Muscle of leg (tissue), 11 donors: ENCODE measurements around the gene PIGBOS1. TPM values are rescaled to one million over a fixed set of nuclear protein-coding genes. Genes with fewer than 3 reads are reported as not detected.
A peak's percentile ranks its signal among the peaks of the same experiment; 100 is the strongest.
"Not testable (repeated sequence)": the region's sequence is repeated elsewhere in the genome, so short reads cannot be mapped to it uniquely, and the experiment has no call there.

Source experiments
- DNase-seq: peaks from one replicate; pipeline ENCODE4 v3.0.0; 2013
- H3K27ac ChIP-seq: one replicate; pipeline ENCODE4 v1.5.1; 2013; ENCODE audit warnings: mild to moderate bottlenecking, low read length, control low read depth
- H3K27me3 ChIP-seq: one replicate; pipeline ENCODE4 v1.6.1; 2013; ENCODE audit warnings: low read length; ENCODE audit not compliant: control insufficient read depth, insufficient read depth
- H3K36me3 ChIP-seq: one replicate; pipeline ENCODE4 v1.6.1; 2013; ENCODE audit warnings: low read length; ENCODE audit not compliant: control insufficient read depth, insufficient read depth
- H3K4me1 ChIP-seq: one replicate; pipeline ENCODE4 v1.6.1; 2013; ENCODE audit warnings: low read length; ENCODE audit not compliant: control insufficient read depth, insufficient read depth
- H3K4me3 ChIP-seq: one replicate; pipeline ENCODE4 v1.5.1; 2013; ENCODE audit warnings: low read length, control low read depth
- H3K9me3 ChIP-seq: replicated peaks from 2 replicates; pipeline ENCODE4 v1.6.1; 2013; ENCODE audit warnings: low read depth, low read length; ENCODE audit not compliant: control insufficient read depth
- WGBS: methylation state at CpG from one replicate; pipeline ENCODE4 v1.1.5; 2013; ENCODE audit warnings: missing lambda C conversion rate; ENCODE audit not compliant: insufficient coverage; 5-methylcytosine and 5-hydroxymethylcytosine counted together
- polyA plus RNA-seq, 8 donors: library from polyadenylated mRNA; unstranded; fragments of 120-200 nt; gene quantifications; one replicate each; pipeline versions ENCODE4 v1.2.1 to v1.2.3, GENCODE V29; 2013; ENCODE audit warnings: inconsistent platforms in 1 of 8, low replicate concordance in 1 of 8; ENCODE audit not compliant: insufficient read length in 8 of 8, insufficient read depth in 1 of 8
- total RNA-seq: library from RNA; stranded (reverse); fragments of 120-200 nt; gene quantifications from one replicate; pipeline ENCODE4 v1.2.4, GENCODE V29; 2013

The PIGBOS1 gene
- total and polyA plus RNA-seq, 9 donors: 11.3 to 16.3 (median 12.3) TPM

DNA sequence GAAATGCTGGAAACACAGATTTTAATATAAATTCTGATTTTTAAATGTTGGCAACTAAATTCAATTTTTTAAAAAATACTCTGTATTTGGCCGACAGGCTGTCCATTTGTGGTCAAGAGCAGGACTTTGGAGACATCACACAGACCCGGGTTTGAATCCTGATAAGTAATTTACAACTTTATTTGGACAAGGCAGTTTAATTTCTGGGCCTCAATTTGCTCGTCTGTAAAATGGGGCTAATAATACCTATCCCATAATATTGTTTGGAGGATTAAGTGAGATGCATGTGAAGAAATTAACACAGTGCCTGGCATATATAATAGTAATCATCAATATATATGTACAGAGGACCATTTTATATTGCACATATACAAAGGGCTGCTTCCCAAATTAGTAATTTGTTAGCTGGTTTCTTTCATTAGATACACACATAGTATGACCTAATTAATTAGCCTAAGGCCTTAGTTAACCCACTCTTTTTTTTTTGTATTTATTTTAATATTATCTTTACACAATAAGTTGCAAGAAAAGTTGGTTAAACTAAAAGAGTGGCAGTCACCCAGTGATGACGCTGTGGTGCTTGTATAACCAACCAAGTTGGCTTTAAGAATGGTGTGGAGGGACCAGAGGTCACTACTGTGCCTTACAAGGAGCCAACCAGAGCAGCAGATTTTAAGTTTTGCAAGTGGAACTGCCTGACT is 764 bp upstream of the PIGBOS1 start:
- peak; percentile 58 for DNase-seq
- peak overlapping the region; percentile 71 for H3K4me3 ChIP-seq
- peaks cover 8% of the 10 kb centered on the region for H3K4me1 ChIP-seq
- 67% methylated on average over 1 of the region's 4 CpGs for WGBS
- H3K36me3 ChIP-seq: no peaks in the 10 kb centered on the region
- peak overlapping the region; percentile 89 for H3K27ac ChIP-seq
- no peaks in the 10 kb centered on the region for H3K27me3 ChIP-seq
- no peaks in the 10 kb centered on the region for H3K9me3 ChIP-seq

DNA sequence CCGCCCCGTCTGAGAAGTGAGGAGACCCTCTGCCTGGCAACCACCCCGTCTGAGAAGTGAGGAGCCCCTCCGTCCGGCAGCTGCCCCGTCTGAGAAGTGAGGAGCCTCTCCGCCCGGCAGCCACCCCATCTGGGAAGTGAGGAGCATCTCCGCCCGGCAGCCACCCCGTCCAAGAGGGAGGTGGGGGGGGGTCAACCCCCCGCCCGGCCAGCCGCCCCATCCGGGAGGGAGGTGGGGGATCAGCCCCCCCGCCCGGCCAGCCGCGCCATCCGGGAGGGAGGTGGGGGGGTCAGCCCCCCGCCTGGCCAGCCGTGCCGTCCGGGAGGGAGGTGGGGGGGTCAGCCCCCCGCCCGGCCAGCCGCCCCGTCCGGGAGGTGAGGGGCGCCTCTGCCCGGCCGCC is 16.1 kb downstream of the PIGBOS1 start:
- H3K4me1 ChIP-seq, H3K9me3 ChIP-seq, H3K4me3 ChIP-seq, DNase-seq, H3K27ac ChIP-seq, H3K27me3 ChIP-seq: not testable (repeated sequence)
- WGBS: no CpG with 5 or more reads among the region's 32 CpGs
- peaks cover 13% of the 10 kb centered on the region for H3K36me3 ChIP-seq

DNA sequence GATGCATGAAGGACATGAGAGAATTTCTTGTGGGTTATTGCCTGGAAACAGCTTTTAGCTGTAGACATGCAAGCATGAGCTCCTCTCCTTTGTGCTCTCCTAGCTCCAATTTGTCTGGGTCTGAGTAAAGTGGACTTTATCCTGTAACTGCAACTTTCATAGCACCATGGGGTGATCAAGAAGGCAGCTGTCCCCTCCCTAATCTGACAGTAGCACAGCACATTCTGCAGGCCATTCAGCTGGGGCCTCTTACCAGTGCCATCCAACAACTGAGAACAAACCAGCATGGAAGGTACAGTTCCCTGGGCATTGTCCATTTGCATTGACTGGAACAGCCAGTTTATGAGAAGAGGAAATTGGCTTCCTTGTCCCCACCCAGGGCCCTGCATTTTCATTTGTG is 21.6 kb downstream of the PIGBOS1 start:
- DNase-seq: no peak
- no peaks in the 10 kb centered on the region for H3K36me3 ChIP-seq
- no peak overlapping the region for H3K4me3 ChIP-seq

DNA sequence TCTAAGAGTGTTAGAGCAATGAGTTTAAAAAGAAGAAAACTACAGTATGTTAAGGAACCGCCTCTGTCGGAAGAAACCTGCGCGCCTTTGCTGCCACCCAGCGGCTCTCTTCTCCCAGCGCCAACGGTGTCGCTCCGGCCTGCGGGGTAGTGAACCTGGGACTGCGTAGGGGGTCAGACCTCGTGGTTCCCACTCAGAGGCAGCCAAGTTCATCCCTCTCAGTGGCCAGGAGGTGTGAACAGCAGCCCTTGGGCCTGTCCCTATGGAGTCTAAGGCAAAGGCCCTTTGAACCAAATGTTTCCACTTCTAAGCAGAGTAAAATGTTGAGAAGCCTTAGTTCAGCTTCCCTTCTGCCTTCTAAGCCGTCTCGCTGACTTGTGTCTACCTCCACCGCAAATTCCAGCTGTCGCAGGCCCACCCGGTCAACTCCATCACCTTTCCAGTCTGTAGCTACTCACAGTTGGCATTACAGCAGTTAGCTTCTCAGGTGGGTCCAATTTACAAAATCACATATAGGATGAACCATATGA is 28.3 kb downstream of the PIGBOS1 start:
- H3K27me3 ChIP-seq: no peaks in the 10 kb centered on the region
- H3K36me3 ChIP-seq: no peaks in the 10 kb centered on the region
- peaks cover 10% of the 10 kb centered on the region for H3K4me1 ChIP-seq
- DNase-seq: peak; percentile 86
- H3K9me3 ChIP-seq: no peaks in the 10 kb centered on the region
- WGBS: 19% methylated on average over 17 of the region's 17 CpGs
- H3K4me3 ChIP-seq: peak overlapping the region; percentile 82
- H3K27ac ChIP-seq: peak overlapping the region; percentile 88

More for the DNA sequence above, 21.6 kb downstream of the PIGBOS1 start:
- H3K9me3 ChIP-seq: no peaks in the 10 kb centered on the region
- no peaks in the 10 kb centered on the region for H3K4me1 ChIP-seq
- no peak overlapping the region for H3K27ac ChIP-seq
- no peaks in the 10 kb centered on the region for H3K27me3 ChIP-seq

DNA sequence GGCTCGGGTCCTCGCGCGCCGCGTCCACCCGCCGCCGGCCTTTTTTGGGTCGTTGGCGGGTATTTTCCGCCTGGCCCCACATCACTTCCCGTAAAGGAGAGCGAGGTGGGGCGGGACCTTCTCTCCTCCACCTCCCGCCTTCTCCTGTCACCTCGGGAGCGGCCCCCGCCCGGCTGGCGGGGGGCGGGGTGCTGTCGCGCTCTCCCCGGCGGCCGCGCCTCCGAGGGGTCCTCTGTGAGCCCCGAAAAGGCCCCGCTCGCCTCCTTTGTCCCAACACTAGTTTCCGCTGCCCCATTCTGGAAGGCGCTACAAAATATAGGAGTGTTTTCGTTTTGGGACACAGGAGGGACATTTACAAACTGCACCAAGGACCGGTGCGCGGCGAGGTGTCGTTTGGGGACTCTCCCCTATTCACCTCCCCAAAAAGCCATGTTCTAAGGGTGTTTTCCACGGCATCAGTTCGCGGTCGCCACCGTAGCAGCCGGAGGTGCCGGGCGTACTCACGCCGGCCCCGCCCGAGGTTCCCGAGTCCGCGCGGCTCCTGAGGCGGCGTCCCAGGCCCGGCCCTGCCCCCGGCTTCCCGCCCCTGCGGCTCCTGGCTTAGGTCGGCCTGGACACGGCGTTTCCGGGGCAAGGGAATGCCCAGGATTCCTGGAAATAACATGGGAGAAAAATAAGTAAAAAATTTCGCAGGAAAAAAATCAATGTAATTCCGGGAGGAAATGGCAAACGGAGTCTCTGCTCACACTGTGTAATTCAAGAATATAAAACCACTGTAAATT is 29.0 kb downstream of the PIGBOS1 start, which contains the start of gene RAB27A:
Gene RAB27A, minus strand, starts transcription at position 68 of the 782 bp plus-strand sequence. CDS start 54,879 bp downstream, outside the sequence.
- Histone ChIP-seq H3K36me3 (no peaks in the 10 kb centered on the region), H3K27ac (peak within 1 kb of the TSS; percentile 88), H3K9me3 (no peaks in the 10 kb centered on the region), H3K4me3 (peak within 1 kb of the TSS; percentile 82), H3K27me3 (no peaks in the 10 kb centered on the region), H3K4me1 (peaks cover 10% of the 10 kb centered on the region)
- peak; percentile 79 for DNase-seq
- 0% methylated on average over 41 of the region's 69 CpGs for WGBS

DNA sequence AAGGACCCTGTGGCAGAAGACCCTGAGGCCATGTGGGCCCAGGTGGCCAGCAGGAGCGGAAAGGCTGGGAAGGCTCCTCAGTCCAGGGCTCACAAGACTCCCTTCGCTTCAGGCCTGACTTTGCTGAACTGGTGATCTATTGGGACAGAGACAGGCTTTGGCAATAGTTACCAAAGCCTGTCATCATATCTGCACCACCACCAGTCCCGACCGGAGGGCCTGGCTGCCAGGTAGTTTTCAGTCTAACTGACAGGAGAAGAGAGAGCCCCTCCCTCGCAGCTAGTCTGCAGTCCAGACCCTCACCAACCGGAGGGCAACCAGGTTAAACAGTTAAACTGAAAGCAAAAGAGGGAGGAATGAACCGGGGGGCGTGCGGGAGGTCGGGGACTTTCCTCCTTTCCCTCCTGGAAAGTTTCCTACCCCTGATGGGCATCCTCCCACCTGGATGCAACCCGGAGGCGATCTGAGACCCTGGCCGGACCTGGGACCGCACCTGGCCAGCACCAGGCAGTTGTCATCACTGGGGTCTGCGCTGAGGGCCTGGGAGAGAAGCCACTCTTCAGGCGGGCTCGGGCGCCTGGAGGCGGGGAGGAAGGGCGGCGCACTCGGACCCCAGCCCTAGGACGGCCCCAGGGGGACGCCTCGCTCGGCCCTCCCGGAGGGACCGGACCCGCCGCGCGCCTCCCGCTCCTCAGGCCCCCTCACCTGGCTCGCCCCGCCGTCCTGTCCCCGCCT is 29.7 kb downstream of the PIGBOS1 start:
- Histone ChIP-seq H3K27ac (peak overlapping the region; percentile 78), H3K27me3 (no peaks in the 10 kb centered on the region)

DNA sequence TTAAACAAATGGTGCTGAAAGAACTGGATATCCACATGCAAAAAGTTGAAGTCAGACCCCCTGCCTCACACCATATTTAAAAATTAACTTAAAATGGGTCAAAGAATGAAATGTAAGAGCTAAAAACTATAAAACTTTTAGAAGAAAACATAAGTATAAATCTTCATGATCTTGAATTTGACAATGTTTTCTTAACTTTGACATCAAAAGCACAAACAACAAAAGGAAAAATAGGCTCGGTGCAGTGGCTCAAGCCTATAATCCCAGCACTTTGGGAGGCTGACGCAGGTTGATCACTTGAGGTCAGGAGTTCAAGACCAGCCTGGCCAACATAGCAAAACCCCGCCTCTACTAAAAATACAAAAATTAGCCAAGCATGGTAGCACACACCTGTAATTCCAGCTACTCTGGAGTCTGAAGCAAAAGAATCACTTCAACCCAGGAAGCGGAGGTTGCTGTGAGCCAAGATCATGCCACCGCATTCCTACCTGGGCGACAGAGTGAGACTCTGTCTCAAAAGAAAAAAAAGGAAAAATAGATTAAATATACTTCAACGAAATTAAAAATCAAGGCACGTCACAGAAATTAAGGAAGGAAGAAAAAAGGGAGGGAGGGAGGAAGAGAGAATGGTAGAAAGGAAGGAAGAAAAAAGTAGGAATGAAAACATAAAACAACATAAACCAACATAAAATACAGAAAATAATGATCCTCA is 30.8 kb downstream of the PIGBOS1 start:
- DNase-seq: no peak
- Histone ChIP-seq H3K4me1 (peaks cover 10% of the 10 kb centered on the region), H3K4me3 (no peak overlapping the region), H3K9me3 (no peaks in the 10 kb centered on the region), H3K36me3 (no peaks in the 10 kb centered on the region), H3K27me3 (no peaks in the 10 kb centered on the region), H3K27ac (no peak overlapping the region)
- WGBS: 95% methylated on average over 3 of the region's 8 CpGs

More for the DNA sequence above, 29.7 kb downstream of the PIGBOS1 start:
- peaks cover 10% of the 10 kb centered on the region for H3K4me1 ChIP-seq
- DNase-seq: peak; percentile 40
- no peaks in the 10 kb centered on the region for H3K36me3 ChIP-seq
- H3K4me3 ChIP-seq: peak overlapping the region; percentile 82
- no peaks in the 10 kb centered on the region for H3K9me3 ChIP-seq
- 2% methylated on average over 33 of the region's 37 CpGs for WGBS

DNA sequence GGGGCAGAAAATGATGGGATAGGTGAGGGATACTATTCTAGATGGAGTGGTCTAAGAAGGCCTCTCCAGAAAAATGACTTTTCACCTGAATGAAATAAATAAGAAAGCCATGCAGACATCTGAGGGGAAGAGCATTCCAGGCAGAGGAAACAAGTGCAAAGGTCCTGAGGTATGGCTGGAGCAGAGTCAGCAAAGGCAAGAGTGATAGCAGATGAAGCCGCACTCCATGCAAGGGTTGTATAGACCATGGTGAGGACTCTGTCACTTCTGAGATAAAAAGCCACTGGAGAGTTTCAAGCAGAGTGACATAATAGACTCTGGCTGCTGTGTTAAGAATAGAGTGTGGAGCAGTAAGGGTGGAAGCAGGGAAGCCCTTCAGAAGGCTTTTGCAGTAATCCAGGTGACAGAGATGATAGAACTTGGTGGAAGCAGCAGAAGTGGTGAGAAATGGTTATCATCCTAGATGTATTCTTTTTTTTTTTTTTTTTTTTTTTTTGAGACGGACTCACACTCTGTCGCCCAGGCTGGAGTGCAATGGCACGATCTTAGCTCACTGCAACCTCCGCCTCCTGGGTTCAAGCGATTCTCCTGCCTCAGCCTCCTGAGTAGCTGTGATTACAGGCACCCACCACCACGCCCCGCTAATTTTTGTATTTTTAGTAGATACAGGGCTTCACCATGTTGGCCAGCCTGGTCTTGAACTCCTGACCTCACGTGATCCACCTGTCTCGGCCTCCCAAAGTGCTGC is 32.3 kb downstream of the PIGBOS1 start:
- WGBS: 95% methylated on average over 7 of the region's 10 CpGs
- H3K36me3 ChIP-seq, DNase-seq, H3K27me3 ChIP-seq, H3K27ac ChIP-seq, H3K9me3 ChIP-seq, H3K4me3 ChIP-seq: not testable (repeated sequence)
- peaks cover 10% of the 10 kb centered on the region for H3K4me1 ChIP-seq

DNA sequence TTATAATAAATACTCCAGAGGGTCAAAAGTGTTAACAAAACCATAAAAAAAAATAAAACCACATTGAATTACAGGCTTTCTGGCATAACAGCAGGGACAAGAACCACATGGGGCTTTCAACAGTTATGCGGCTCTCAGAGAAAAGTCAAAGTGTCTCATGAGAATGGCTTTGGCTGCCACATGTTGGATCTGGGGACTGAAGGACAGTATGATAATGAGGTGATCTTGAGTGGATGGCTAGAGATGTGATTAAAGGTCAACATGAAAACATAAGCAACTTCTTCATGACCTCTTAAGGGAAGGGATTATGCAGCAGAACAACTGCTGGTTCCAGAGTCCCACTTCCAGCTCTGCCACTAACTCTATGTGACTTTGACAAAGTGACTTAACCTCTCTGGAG is 34.5 kb downstream of the PIGBOS1 start:
- 57% methylated on average over 1 of the region's 1 CpG for WGBS
- Histone ChIP-seq H3K36me3 (no peaks in the 10 kb centered on the region), H3K4me1 (peaks cover 7% of the 10 kb centered on the region), H3K9me3 (no peaks in the 10 kb centered on the region), H3K4me3 (no peak overlapping the region), H3K27ac (no peak overlapping the region), H3K27me3 (no peaks in the 10 kb centered on the region)
- no peak for DNase-seq
